Fibroblast of skin of abdomen (primary cell): ENCODE measurements around the gene LEP.

ENCODE experiments used
- DNase-seq: peaks from one replicate; pipeline ENCODE4 v3.0.0-alpha.2; 2013

LEP gene

DNA sequence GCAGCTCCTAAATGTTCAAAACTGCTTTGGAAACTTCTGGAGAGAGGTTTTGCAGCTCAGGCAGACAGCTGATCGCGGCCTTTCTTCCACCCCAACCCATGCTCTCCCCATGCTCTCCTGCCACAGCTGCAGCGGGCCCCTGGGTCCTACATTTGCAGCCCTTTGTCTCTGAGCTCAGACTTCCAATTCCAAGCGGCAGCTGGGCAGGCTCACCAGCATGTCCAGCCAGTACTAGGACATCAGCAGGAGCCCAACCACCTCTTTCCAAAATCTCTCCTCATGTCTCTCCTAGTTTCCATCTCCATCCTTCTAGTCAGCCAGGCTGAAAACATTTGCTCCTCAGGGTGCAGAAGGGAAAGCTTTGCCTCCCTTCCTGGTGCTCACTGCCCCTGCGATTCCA is 6.0 kb downstream of the LEP start:
- no peak for DNase-seq

DNA sequence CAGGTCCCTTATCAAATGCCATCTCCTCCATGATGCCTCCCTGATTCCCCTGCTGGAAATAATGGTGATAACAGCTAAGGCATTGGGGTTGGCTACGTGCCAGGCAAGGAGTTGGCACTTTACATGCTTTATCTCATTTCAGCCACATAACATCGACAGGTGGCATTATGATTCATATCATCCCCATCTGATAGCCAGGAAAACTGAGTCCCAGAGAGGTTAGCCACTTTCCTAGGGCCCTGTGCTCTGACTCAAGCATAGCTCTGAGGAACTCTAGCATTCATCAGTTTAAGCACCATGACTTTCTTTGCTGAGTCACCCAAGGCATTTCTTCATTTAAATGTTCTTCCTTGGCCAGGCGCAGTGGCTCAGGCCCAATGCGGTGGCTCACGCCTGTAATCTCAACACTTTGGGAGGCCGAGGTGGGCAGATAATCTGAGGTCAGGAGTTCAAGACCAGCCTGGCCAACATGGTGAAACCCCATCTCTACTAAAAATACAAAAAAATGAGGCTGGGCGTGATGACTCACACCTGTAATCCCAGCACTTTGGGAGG is 6.6 kb downstream of the LEP start:
- no peak for DNase-seq

DNA sequence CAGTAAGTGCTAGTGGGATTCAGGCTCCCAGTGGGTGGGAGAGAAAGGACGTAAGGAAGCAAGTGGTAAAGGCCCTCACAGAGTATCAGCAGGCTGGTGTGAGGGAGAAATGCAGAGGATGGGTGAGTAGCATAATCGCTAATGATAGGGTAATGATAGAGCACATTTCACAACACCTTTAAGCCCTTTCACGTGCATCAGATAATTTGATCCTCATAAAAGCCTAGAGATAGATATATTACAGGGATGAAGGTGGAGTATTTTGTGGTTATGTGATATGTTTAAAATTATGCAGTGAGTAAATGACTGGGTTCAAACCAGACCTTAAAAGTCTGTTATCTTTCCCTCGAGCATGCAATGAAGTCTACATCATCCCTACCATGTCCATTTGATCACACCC is 10.3 kb downstream of the LEP start:
- no peak for DNase-seq

DNA sequence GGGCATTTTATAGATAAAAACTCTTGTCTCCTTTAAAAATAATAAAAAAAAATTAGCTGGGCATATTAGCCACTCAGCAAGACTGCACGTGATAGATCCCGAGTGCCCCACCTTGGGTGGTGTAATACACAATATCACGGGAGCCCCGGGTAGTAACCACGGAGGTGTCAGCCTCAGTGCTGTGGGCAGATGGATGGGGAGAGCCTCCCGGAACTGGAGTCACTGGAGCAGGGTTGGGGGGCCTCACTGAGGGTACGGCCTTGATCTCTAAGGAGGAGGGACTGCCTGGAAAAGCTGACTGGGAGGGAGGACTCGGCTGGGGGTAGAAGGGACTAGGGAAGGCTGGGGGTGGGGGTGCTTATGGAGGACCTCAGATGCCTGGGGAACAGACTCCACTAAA is 12.6 kb downstream of the LEP start:
- DNase-seq, result no peak

DNA sequence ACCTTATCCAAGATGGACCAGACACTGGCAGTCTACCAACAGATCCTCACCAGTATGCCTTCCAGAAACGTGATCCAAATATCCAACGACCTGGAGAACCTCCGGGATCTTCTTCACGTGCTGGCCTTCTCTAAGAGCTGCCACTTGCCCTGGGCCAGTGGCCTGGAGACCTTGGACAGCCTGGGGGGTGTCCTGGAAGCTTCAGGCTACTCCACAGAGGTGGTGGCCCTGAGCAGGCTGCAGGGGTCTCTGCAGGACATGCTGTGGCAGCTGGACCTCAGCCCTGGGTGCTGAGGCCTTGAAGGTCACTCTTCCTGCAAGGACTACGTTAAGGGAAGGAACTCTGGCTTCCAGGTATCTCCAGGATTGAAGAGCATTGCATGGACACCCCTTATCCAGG is 13.4 kb downstream of the LEP start:
- DNase-seq, result no peak

DNA sequence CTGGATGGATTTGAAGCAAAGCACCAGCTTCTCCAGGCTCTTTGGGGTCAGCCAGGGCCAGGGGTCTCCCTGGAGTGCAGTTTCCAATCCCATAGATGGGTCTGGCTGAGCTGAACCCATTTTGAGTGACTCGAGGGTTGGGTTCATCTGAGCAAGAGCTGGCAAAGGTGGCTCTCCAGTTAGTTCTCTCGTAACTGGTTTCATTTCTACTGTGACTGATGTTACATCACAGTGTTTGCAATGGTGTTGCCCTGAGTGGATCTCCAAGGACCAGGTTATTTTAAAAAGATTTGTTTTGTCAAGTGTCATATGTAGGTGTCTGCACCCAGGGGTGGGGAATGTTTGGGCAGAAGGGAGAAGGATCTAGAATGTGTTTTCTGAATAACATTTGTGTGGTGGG is 14.2 kb downstream of the LEP start:
- DNase-seq, result no peak

DNA sequence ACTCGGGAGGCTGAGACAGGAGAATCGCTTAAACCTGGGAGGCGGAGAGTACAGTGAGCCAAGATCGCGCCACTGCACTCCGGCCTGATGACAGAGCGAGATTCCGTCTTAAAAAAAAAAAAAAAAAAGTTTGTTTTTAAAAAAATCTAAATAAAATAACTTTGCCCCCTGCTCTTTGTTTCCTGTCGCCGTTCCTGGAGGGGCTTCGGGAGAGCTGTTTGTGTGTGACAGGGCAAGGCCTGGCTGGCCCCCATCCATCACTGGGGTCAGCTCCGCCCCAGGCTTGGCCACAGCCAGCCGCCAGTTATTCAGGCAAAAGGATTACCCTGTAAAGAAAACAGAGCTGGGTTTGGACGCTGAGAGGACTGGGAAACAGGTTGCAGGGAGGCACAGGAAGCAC is 16.4 kb downstream of the LEP start:
- no peak for DNase-seq

DNA sequence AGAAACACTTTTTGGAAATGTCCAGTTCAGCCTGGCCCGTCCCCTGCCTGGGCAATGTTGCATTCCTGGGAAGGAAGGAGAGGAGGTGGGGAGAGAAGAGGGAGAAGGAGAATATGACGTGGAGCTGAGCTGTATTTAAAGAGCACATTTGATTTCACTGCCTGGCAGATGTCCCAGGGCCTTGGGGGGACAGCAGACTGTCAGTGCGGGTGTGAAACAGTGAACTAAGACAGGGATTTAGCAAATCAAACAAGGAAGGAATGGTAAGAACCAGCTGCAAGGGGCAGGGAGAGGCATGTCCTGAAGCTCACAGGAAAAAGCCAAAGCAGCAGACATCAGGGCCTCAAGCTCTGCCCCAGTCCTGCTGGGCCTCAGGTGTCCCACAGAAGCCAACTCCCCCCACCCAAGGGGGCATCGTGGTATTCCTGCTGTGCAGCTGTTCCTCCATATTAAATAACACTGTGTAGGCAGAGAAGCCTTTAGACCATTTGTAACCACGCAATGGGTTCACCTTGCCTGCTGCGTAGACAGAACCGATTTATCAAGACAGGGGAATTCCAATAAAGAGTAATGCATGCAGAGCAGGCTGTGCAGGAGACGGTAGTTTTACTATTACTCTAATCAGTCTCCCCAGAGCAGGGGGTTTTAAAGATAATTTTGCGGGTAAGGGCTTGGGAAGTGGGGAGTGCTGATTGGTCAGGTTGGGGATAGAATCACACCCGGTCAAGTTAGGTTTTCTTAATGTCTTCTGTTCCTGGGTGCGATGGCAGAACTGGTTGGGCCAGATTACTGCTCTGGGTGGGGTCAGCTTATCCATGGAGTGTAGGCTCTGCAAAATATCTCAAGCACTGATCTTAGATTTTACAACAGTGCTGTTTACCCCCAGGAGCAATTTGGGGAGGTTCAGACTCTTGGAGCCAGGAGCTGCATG is 18.3 kb downstream of the LEP start:
- DNase-seq, result peak; percentile 54

DNA sequence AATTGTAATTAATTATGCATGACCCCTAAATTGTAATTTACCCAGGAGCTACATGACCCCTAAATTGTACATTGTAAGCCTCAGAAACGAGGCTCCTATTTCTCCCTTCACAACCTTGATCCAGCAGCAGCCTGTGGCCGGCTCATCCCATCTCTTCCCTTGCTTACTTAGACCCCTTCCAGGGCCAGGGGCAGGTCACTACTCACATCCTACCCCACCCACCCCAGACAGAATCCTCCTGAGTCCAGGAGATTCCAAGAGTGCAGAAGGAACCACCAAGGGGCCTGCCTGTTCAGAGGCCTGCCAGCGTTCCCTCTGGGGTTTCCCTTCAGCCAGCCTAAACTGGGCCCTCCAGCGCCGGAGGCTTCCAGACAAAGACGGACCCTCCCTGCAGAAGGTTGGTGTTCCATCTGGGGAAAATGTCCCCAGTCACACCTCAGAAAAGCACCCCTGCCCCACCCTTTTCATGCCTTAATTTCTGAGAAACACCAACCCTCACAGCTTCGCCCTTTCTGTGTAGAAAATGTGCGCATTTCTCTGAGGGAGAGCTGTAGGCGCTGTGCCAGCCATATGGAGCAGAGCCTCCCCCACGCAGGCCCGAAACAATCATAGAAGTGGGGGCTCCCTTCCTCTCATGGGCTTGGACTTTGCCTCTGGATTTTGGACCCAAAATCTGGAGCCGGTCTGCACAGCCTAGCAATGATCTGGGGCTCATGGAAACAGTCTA is 19.2 kb downstream of the LEP start:
- DNase-seq, result no peak

DNA sequence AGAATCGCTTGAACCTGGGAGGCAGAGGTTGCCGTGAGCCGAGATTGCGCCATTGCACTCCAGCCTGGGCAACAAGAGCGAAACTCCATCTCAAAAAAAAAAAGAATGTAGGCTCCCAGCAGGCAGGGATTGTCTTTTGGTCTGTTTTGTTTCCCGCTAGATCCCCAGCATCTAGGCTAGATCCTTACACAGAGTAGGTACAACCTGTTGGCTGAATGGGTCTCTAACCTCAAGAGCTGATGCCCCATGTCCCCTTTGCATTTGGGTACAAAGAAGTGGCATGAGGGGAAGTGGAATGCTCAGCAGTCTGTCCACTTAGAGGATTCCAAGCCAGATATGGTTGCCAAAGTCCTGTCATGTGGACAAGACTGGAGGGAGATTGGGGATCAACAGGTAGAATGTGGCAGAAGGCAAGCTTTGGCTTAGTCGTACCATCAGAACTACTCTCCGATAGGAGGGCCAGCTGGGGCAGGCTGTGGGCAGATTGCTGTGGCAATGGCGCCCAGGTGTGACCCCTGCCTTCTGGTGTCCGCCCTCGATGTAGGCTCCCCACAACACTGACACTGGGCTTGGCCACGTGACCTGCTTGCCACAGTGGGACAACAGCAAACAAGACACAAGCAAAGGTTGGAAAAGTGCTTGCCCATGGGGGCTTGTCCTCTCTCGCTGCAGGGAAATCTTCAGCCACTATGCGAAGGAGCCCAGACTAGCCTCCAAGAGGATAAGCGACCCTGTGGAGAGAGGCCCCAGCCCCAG is 21.4 kb downstream of the LEP start:
- DNase-seq, result no peak

DNA sequence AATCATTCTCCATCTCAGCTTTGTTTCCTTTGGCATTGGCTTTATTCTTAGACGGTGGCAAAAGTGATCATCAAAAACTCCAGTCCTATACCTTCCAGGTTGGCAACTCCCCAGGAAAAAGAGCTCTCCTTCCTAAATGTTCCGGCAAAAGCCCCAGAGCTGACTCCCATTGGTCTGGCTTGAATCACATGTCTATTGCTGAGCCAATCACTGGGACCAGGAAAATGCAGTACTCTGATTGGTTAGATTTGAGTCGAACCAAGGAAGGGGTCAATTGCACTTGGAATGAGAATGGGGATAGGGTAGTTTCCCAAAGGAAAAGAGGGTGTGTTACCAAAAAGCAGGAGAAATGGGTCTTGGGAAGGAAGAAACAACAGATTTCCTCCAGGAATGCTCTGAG is 22.3 kb downstream of the LEP start:
- DNase-seq, result no peak

DNA sequence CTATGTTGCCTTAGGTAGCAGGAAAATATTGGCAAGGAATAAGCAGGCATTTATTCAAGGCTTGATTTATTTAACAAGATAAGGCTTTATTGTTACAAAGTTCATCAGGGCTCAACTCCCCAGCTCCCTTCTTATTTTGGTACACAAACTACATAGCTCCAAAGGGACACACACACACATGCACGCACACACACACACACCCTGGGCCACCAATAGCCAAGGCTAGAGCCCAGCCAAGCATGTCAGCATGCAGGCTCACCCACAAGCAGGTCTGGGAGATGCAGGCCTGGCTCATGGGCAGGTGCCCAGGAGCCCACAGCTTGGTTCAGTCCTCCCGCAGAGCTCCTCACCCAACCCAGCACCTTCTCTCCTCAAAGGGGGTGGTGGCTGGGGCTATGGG is 23.4 kb downstream of the LEP start:
- DNase-seq, result no peak

DNA sequence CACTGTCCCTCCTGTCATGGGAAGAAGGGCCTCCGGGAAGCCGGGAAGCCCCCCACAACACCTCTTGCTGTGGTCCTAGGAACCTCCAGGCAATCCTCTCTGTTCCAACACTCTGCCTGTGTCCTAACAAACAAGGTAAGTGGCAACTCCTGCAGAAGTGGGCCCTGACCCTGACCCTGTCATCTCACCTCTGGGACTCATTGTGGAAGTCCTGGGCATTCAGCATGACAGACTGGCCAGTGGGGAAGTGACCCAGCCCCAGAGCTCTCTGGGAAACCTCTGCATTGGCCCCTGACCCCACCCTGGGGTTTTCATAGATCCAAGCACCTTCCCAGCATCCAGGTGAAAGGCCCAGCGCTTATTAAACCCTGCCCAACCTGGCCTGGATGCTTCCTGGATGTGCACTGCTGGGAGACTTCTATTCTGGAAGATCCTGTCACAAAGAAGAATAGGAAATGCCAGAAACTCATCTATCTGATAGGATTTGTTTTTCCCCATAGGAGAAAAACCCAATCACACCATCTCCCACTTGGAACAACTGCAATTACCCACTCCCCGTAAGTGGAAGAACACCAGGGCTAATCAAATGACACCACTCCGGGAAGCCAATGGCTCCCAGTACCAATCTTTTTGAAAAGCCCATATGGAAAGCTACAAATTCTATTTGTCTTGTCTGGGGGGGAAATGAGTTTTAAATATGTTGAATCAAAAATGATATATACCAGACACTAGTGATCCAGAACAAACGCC is 24.3 kb downstream of the LEP start:
- DNase-seq, result no peak

DNA sequence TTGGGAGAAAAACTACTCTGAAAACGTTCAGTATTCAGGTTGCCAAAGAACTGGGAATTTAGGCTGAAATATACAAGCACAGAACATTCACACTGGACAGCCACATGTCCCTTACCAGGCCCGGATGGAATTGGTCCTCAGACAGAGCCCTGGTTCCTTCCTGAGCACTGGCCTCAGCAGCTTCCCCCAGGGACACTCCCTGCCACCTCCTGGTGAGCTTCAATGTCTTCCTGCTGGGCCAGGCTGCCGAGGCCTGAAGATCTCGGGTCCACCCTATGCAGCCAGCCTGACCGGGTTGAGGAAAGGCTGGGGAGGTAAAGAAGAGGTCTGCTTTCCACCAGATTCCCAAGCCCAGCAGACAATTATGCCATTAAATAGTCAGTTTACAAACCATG is 24.8 kb downstream of the LEP start:
- no peak for DNase-seq

DNA sequence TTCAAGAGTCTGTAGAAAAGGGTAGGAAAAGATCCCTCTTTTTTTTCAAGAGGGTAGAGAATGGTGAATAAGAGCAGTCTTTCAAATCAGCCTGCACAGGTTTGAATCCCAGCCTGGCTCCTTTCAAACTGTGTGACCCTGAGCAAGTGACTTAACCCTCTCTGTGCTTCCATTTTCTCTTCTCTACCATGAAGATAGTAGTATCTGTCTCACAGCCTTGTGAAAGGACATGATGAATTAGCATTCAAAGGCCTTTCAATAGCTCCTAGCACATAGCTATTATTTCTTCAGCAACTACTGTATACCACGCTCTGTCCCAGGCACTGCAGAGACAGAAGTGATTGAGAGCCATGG is 25.4 kb downstream of the LEP start:
- DNase-seq, result no peak

DNA sequence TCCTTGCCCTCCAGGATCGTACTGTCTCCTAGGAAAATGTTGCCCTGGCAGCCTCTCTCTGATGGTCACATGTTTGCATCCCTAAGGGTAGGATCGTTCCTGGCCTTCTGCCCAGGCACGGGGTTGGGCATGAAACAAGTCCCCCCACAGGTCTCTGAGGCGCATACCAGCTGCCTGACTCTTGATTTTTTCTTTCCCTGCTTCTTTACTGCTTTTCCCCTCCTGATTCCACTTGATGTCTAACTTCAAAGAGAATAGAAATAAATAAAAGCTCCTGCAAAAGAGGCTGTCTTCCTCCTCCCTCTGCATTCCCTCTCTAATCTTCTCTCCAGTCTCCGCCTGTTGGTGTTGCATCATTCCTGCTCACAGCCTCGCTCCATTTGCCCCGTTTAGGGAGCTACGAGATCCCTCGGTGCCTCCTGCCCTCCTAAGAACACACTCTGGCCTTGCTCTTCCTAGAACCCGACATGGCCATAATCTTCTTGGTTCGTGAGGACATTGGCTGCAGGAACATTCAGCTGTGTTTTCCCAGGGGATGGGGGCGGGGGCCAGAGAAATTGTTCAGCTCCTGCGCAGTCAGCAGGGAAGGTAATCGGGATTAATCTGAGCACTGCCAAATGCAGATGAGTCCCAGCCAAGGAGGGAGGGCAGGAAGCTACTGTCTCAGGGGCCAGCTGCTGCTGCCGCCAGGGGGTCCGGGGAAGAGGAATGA is 26.0 kb downstream of the LEP start:
- peak; percentile 84 for DNase-seq

DNA sequence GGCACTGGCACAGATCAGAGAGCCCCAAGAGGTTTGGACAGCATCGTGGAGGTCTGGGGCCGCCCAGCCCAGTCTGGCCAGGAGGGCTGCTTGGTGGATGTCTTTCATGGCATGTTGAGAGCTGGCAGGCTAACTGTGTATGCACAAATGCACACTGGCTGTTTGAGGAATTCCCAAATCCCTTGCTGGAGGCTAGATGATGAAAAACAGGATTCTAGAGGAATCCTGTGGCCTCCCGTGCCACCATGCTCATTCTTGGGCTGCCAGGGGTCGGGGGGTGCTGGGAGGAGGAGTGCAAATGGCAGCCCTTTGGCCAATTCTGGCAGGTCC is 26.5 kb downstream of the LEP start:
- DNase-seq, result no peak

DNA sequence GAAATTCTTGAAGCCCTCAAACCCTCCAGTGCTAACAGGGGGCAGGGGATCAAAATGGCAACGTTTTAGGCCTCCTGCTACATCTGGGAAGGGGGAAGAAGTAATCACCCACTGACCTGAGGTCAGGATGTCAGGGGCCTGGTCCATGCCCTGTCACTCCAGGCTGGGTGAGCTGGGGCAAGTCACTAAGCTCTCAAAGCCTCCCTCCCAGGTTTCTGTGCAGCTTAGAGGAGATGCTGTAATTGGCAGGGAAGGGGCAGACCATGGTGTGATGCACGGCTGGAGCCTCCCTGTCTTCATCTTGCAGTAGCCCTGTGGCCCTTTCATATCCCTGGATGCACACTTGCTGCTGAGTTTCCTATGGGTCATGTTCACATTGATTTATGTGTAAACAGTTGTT is 27.2 kb downstream of the LEP start:
- no peak for DNase-seq

DNA sequence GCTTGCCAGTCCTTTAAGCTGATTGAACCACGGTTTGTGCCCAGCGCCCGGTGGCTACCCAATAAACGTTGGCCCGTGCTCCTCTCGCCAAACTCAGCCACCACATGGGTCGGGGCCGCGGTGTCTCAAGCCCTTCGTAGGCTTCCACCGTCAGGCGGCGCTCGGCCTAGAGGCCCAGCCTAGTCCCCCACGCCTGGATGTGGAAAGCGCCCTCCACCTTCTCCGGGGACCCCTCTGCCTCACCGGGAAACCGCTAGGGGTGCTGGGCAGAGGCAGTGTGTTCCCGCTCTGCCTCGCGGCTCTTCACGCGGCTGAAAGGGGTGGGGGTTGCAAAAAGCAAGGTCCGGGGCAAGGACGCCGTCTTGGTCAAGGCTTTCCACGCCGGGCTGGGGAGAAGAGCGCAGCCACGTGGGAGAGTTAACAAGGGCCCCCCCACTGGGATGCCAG is 29.8 kb downstream of the LEP start:
- DNase-seq, result no peak

DNA sequence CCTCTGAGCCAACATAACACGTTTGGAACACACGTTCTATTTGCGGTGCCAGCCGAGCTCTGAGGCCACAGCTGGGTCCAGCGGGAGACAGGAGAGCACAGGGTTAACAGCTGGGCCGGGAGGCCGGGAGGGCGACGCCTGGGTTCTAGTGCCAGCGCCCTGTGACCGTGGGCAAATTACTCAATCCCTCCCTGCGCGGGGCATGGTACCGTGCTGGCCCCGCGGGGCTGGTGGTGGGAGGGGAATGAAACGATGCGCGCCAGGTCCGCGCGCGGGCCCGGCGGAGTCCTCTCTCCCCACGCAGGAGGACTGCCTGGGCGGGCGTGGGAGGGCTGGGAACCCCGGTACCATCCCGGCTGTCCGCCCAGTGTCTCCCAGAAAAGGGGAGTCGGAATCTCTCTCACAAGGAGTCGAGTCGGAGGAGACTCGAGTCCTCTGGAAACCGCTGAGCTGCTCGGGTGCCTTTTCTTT is 30.4 kb downstream of the LEP start:
- no peak for DNase-seq

DNA sequence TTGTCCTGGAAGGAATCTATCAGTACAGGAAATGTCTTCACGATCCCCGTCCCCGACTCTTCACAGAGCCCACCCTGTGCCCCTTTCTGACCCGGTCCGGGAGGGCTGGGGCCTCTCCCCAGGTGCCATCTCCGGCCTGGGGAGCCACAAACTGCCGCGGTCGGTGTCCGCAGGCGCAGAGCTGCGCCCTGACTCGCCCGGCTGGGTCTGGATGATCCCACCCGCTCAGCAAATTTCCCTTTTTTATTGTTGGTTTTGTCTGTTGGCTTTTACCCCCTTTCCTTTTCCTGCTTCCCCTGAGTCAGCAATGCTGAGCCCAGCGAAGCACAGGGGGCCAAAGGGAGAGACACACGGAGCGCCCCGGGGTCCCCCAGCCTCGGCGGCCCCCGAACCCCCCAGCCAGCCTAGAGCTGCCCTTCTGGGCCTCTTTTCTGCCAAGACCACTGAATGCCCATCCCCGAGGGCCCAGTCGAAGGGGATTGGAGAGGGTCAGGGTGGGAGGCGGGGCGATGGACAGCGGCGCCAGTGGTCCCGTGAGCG is 30.9 kb downstream of the LEP start:
- DNase-seq, result no peak
